Fibroblast of lung (primary cell): Measurements from ENCODE around the gene PRKCA. TPM values are rescaled to one million over a fixed set of nuclear protein-coding genes. Genes with fewer than 3 reads are reported as not detected.

ENCODE experiments used
- DNase-seq, 2 donors: peaks; one replicate each; pipeline versions ENCODE4 v3.0.0 to v3.0.0-alpha.2; 2010; ENCODE audit warnings: low read depth in 2 of 2
- H2AFZ ChIP-seq: 2 replicates; pipeline ENCODE4 v1.5.1; 2012; ENCODE audit warnings: low read length, control low read depth, inconsistent platforms
- H3K27ac ChIP-seq: 2 replicates; pipeline ENCODE4 v1.5.1; 2011; ENCODE audit warnings: low read length, control low read depth; ENCODE audit not compliant: insufficient read depth
- H3K27me3 ChIP-seq: 2 replicates; pipeline ENCODE4 v1.5.1; 2011; ENCODE audit warnings: mild to moderate bottlenecking, low read length; ENCODE audit not compliant: control insufficient read depth, insufficient read depth
- H3K36me3 ChIP-seq: 2 replicates; pipeline ENCODE4 v1.5.1; 2011; ENCODE audit warnings: low read length; ENCODE audit not compliant: control insufficient read depth, insufficient read depth
- H3K4me1 ChIP-seq: 2 replicates; pipeline ENCODE4 v1.5.1; 2011; ENCODE audit warnings: low read length; ENCODE audit not compliant: control insufficient read depth, insufficient read depth; ENCODE audit errors: extremely low read depth
- H3K4me2 ChIP-seq: 2 replicates; pipeline ENCODE4 v1.5.1; 2011; ENCODE audit warnings: low read length, control low read depth; ENCODE audit not compliant: insufficient read depth; ENCODE audit errors: extremely low read depth
- H3K4me3 ChIP-seq, 4 experiments: fragments of 200-600 bp in 1 of 4; sonication (generic) in 1 of 4; replicated peaks in 1 of 4; 2 replicates each; pipeline ENCODE4 v1.5.1; 2011 to 2016; ENCODE audit warnings: low read length in 4 of 4, low read depth in 3 of 4, mild to moderate bottlenecking in 3 of 4, control low read depth in 2 of 4, inconsistent platforms in 1 of 4, mixed read lengths in 1 of 4; ENCODE audit not compliant: insufficient read depth in 1 of 4; ENCODE audit errors: control extremely low read depth in 1 of 4
- H3K79me2 ChIP-seq: 2 replicates; pipeline ENCODE4 v1.5.1; 2012; ENCODE audit warnings: mild to moderate bottlenecking, low read length, inconsistent platforms; ENCODE audit not compliant: control insufficient read depth, insufficient read depth
- H3K9ac ChIP-seq: 2 replicates; pipeline ENCODE4 v1.5.1; 2011; ENCODE audit warnings: mild to moderate bottlenecking, low read length, control low read depth; ENCODE audit not compliant: insufficient read depth
- H3K9me3 ChIP-seq: 2 replicates; pipeline ENCODE4 v1.5.1; 2012; ENCODE audit warnings: low read depth, low read length; ENCODE audit not compliant: control insufficient read depth, insufficient read depth
- H4K20me1 ChIP-seq: 2 replicates; pipeline ENCODE4 v1.5.1; 2011; ENCODE audit warnings: low read length; ENCODE audit not compliant: control insufficient read depth, insufficient read depth; ENCODE audit errors: extremely low read depth
- EZH2 ChIP-seq: IDR thresholded peaks from 2 replicates; pipeline ENCODE4 v1.5.1; 2012; ENCODE audit warnings: low read length, control low read depth, mild to moderate bottlenecking; ENCODE audit errors: missing control alignments
- polyA plus RNA-seq, 2 donors: library from polyadenylated mRNA; depleted of rRNA in 1 of 2; stranded (reverse) in 1 of 2; unstranded in 1 of 2; fragments of >200 nt; gene quantifications; 2 replicates each; pipeline ENCODE4 v1.2.1, GENCODE V29; 2011 to 2012; ENCODE audit warnings: missing spikeins in 1 of 2
- total RNA-seq: library from RNA; depleted of rRNA; stranded (reverse); fragments of >200 nt; gene quantifications from 2 replicates; pipeline ENCODE4 v1.2.1, GENCODE V29; 2014
- TF ChIP-seq, protein P1 (sequence below), 2 donors: IDR thresholded peaks in 1 of 2; conservative IDR thresholded peaks in 1 of 2; 1 replicate in 1 of 2; 2 replicates in 1 of 2; pipeline ENCODE4 v1.5.1; 2011 to 2012; ENCODE audit warnings: low read length in 2 of 2, control low read depth in 1 of 2, inconsistent platforms in 1 of 2, low read depth in 1 of 2, mild to moderate bottlenecking in 1 of 2

PRKCA gene
- total and polyA plus RNA-seq, 2 donors (not counting 1 experiment from before 2014, with no cell fraction given) = 34.0 to 74.2 TPM

DNA sequence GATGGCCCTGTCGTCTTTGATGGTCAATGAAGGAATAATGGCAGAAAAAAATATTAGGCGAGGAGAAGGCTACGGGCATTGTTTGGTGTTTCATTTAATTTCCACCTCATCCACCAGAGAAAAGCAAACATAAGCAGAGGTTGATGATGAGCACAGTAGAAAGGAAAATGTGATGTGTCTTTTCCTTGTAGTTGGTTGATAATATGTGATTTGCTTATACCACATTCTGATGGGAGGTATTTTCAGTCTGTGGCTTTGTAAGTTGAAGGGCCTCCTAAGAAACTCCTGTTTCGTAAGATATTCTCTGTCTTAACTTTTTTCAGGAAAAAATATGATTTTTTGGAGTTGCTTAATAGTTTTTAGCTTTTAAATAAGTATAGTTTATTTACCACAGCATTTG, 215.7 kb downstream of the PRKCA start:
- Histone ChIP-seq H3K79me2 (peaks cover 31% of the 10 kb centered on the region), H3K4me3 (no peak overlapping the region), H3K36me3 (no peaks in the 10 kb centered on the region)

DNA sequence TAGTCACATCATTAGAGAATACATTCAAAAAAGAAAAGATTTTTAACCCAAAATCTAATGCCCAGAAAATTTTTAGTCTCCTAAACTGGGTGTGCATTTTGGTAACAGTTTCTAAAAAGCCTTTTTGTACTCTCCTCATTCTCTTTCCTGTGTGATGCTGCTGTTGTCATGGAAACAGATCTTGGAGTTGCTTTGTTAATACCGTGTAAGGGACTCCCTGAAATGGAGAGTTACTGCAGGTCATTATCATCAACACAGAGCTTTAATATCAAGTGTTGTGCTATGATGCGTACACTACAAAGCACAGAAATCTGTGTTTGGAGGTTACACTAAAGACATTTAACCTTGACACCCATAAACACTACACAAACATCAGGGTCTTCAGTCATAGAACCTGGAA, 216.3 kb downstream of the PRKCA start:
- no peak for DNase-seq
- H2AFZ ChIP-seq = no peak overlapping the region
- no peak overlapping the region for H3K4me2 ChIP-seq
- no peaks in the 10 kb centered on the region for H3K27me3 ChIP-seq
- no peaks in the 10 kb centered on the region for H4K20me1 ChIP-seq
- peaks cover 31% of the 10 kb centered on the region for H3K79me2 ChIP-seq
- peaks cover 16% of the 10 kb centered on the region for H3K4me1 ChIP-seq
- no peaks in the 10 kb centered on the region for H3K9me3 ChIP-seq
- no peak for TF ChIP-seq EZH2
- TF ChIP-seq, protein P1, sequence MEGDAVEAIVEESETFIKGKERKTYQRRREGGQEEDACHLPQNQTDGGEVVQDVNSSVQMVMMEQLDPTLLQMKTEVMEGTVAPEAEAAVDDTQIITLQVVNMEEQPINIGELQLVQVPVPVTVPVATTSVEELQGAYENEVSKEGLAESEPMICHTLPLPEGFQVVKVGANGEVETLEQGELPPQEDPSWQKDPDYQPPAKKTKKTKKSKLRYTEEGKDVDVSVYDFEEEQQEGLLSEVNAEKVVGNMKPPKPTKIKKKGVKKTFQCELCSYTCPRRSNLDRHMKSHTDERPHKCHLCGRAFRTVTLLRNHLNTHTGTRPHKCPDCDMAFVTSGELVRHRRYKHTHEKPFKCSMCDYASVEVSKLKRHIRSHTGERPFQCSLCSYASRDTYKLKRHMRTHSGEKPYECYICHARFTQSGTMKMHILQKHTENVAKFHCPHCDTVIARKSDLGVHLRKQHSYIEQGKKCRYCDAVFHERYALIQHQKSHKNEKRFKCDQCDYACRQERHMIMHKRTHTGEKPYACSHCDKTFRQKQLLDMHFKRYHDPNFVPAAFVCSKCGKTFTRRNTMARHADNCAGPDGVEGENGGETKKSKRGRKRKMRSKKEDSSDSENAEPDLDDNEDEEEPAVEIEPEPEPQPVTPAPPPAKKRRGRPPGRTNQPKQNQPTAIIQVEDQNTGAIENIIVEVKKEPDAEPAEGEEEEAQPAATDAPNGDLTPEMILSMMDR (conservative IDR thresholded peaks at IDR 0.05 in 1 of 2, IDR thresholded peaks at IDR 0.05 in 1 of 2; ENCODE audit: low read depth in 1 of 2, low read length in 2 of 2) = no peak
- H3K27ac ChIP-seq = no peak overlapping the region
- no peak overlapping the region for H3K9ac ChIP-seq
- no peaks in the 10 kb centered on the region for H3K36me3 ChIP-seq
- no peak overlapping the region for H3K4me3 ChIP-seq

More for the DNA sequence above, 215.7 kb downstream of the PRKCA start:
- no peak overlapping the region for H3K9ac ChIP-seq
- no peaks in the 10 kb centered on the region for H3K9me3 ChIP-seq
- H4K20me1 ChIP-seq = no peaks in the 10 kb centered on the region
- no peak overlapping the region for H3K27ac ChIP-seq
- H3K4me2 ChIP-seq = no peak overlapping the region
- TF ChIP-seq, protein P1 (conservative IDR thresholded peaks at IDR 0.05 in 1 of 2, IDR thresholded peaks at IDR 0.05 in 1 of 2; ENCODE audit: low read depth in 1 of 2, low read length in 2 of 2) = no peak
- no peak for TF ChIP-seq EZH2
- H3K4me1 ChIP-seq = peaks cover 11% of the 10 kb centered on the region
- H3K27me3 ChIP-seq = no peaks in the 10 kb centered on the region
- DNase-seq = no peak
- no peak overlapping the region for H2AFZ ChIP-seq

DNA sequence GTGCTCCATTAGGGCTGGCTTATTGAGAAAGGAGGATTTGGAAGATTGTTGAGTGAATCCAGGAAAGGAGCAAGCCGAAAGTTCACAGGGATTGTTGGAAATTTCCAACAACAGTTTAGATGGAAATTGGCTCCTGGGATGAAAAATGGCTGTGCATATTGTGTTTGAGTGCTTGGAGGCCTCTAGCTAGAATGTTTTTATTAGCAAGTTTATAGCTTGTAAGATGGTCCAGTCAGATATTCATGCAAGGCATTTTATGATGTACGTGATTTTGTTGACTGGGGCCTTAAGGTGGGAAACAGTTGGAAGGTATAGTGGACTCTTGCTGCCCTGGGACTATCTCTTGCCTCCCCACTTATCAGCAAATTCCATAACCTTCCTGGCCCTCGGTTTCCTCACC, 216.7 kb downstream of the PRKCA start:
- peaks cover 29% of the 10 kb centered on the region for H3K79me2 ChIP-seq
- H3K4me1 ChIP-seq = peaks cover 16% of the 10 kb centered on the region
- DNase-seq = no peak
- H3K4me2 ChIP-seq = no peak overlapping the region
- no peaks in the 10 kb centered on the region for H3K36me3 ChIP-seq
- no peak overlapping the region for H3K27ac ChIP-seq
- H3K4me3 ChIP-seq = no peak overlapping the region
- TF ChIP-seq, protein P1 (conservative IDR thresholded peaks at IDR 0.05 in 1 of 2, IDR thresholded peaks at IDR 0.05 in 1 of 2; ENCODE audit: low read depth in 1 of 2, low read length in 2 of 2) = no peak
- no peak for TF ChIP-seq EZH2
- no peak overlapping the region for H2AFZ ChIP-seq
- H3K9ac ChIP-seq = no peak overlapping the region
- H4K20me1 ChIP-seq = no peaks in the 10 kb centered on the region
- no peaks in the 10 kb centered on the region for H3K27me3 ChIP-seq
- no peaks in the 10 kb centered on the region for H3K9me3 ChIP-seq
